K562 (cell line): ENCODE data around the gene IL6R. TPM values are rescaled to one million over a fixed set of nuclear protein-coding genes. Genes with fewer than 3 reads are reported as not detected.
A peak's percentile ranks its signal among the peaks of the same experiment; 100 is the strongest.

Experiments
- ATAC-seq: fragments of 200-7000 bp; cut with Tn5 transposase; 3 replicates; pipeline ENCODE4 v1.9.1; 2020; ENCODE audit warnings: moderate library complexity
- Bru-seq: library from RNA; stranded (reverse); fragments of 400-500 nt; gene quantifications from one replicate; lab custom pipeline; 2021; lab: Mats Ljungman, UMichigan
- BruChase-seq, 2 experiments: library from RNA; stranded (reverse); fragments of 400-500 nt; gene quantifications; one replicate each; lab custom pipeline; 2021; lab: Mats Ljungman, UMichigan
- BruUV-seq: library from RNA; stranded (reverse); fragments of 400-500 nt; replicated peaks from 2 replicates; lab custom pipeline; 2021; lab: Mats Ljungman, UMichigan
- CTCF ChIA-PET: fragments of 300-600 bp; formaldehyde crosslinking; extraction: SDS; loops from one replicate; lab custom pipeline; 2021; ENCODE audit warnings: low intra/inter-chr PET ratio; lab: Yijun Ruan, JAX
- POLR2A ChIA-PET: fragments of 300-600, 350-650 bp; sonication (Branson Sonifier 250); formaldehyde crosslinking; extraction: SDS; loops from one replicate; lab custom pipeline; 2021; ENCODE audit warnings: antibody characterized with exemption, inconsistent platforms; lab: Yijun Ruan, JAX
- DNase-seq, 4 experiments: peaks; one replicate each; pipeline versions ENCODE4 v3.0.0 to v3.0.0-alpha.2; 2011 to 2018; ENCODE audit warnings: low spot score in 3 of 4, mixed read lengths in 3 of 4; ENCODE audit errors: extremely low read depth in 1 of 4
- FAIRE-seq: peaks from 2 replicates; lab custom pipeline; 2011; peaks lifted over from hg19 to GRCh38; lab: Jason Lieb, UNC
- H2AFZ ChIP-seq: 2 replicates; pipeline ENCODE4 v1.6.0; 2011; ENCODE audit warnings: low read depth, low read length, control low read depth, inconsistent platforms
- H3K27ac ChIP-seq: fragments of 200-600 bp; 3 replicates; pipeline ENCODE4 v1.8.0; 2011; ENCODE audit warnings: low read depth, mild to moderate bottlenecking, control low read depth, inconsistent platforms, low read length, moderate library complexity, mixed read lengths; ENCODE audit errors: extremely low read depth
- H3K27me3 ChIP-seq, 2 experiments: fragments of 300-600 bp in 1 of 2; 2 replicates in 1 of 2; 3 replicates in 1 of 2; pipeline versions ENCODE4 v1.6.0 to v1.8.0; 2011; ENCODE audit warnings: inconsistent platforms in 2 of 2, low read length in 2 of 2, mild to moderate bottlenecking in 1 of 2, mixed read lengths in 1 of 2, moderate library complexity in 1 of 2; ENCODE audit not compliant: control insufficient read depth in 2 of 2, insufficient read depth in 2 of 2
- H3K36me3 ChIP-seq: fragments of 300-600 bp; 3 replicates; pipeline ENCODE4 v1.8.0; 2011; ENCODE audit warnings: mild to moderate bottlenecking, low read length, inconsistent platforms; ENCODE audit not compliant: control insufficient read depth, insufficient read depth
- H3K4me1 ChIP-seq, 2 experiments: fragments of 200-600 bp in 1 of 2; replicated peaks in 1 of 2; 2 replicates in 1 of 2; 3 replicates in 1 of 2; pipeline versions ENCODE4 v1.5.1 to v1.8.0; 2011; ENCODE audit warnings: inconsistent platforms in 2 of 2, low read length in 2 of 2, mild to moderate bottlenecking in 1 of 2, mixed read lengths in 1 of 2, moderate library complexity in 1 of 2; ENCODE audit not compliant: control insufficient read depth in 2 of 2, insufficient read depth in 2 of 2
- H3K4me2 ChIP-seq: 2 replicates; pipeline ENCODE4 v1.6.1; 2011; ENCODE audit warnings: low read length, control low read depth, inconsistent platforms, mixed read lengths; ENCODE audit not compliant: insufficient read depth
- H3K4me3 ChIP-seq: fragments of 200-600 bp; sonication (generic), shearing (Covaris generic); 2 replicates; pipeline ENCODE4 v1.5.1; 2016; ENCODE audit warnings: control low read depth, inconsistent platforms
- H3K79me2 ChIP-seq: fragments of 200-600 bp; 3 replicates; pipeline ENCODE4 v1.8.0; 2011; ENCODE audit warnings: low read length, inconsistent platforms; ENCODE audit not compliant: control insufficient read depth, insufficient read depth
- H3K9ac ChIP-seq, 2 experiments: 2 replicates each; pipeline versions ENCODE4 v1.6.0 to v1.6.1; 2011; ENCODE audit warnings: low read depth in 2 of 2, low read length in 2 of 2, control low read depth in 1 of 2, inconsistent platforms in 1 of 2, mild to moderate bottlenecking in 1 of 2, mixed read lengths in 1 of 2; ENCODE audit not compliant: insufficient read depth in 1 of 2
- H3K9me1 ChIP-seq: one replicate; pipeline ENCODE4 v1.6.0; 2011; ENCODE audit warnings: inconsistent platforms, mild to moderate bottlenecking, low read length, moderate library complexity; ENCODE audit not compliant: control insufficient read depth, insufficient read depth
- H3K9me3 ChIP-seq: replicated peaks from 2 replicates; pipeline ENCODE4 v1.5.1; 2011; ENCODE audit warnings: low read depth, low read length, inconsistent platforms; ENCODE audit not compliant: control insufficient read depth, insufficient read depth
- H4K20me1 ChIP-seq: replicated peaks from 2 replicates; pipeline ENCODE4 v1.6.1; 2011; ENCODE audit warnings: low read length, inconsistent platforms, mixed read lengths; ENCODE audit not compliant: control insufficient read depth, insufficient read depth
- ASH1L ChIP-seq: fragments of 450-650 bp; IDR thresholded peaks from 2 replicates; pipeline ENCODE4 v1.6.1; 2018; ENCODE audit warnings: borderline replicate concordance, mild to moderate bottlenecking, low read depth; ENCODE audit not compliant: partially characterized antibody
- CBX1 ChIP-seq: sonication (generic); IDR thresholded peaks from 2 replicates; pipeline ENCODE4 v1.6.1; 2016; ENCODE audit warnings: antibody characterized with exemption, low read depth, mild to moderate bottlenecking
- CXXC5 ChIP-seq: fragments of 250-450 bp; sonication (Bioruptor Pico); IDR thresholded peaks from 2 replicates; pipeline ENCODE4 v1.8.0; 2022; ENCODE audit warnings: inconsistent platforms, mild to moderate bottlenecking, moderate library complexity
- DDX20 ChIP-seq: fragments of 450-650 bp; IDR thresholded peaks from 2 replicates; pipeline ENCODE4 v1.6.1; 2016; ENCODE audit warnings: missing genetic modification characterization, low read depth, mild to moderate bottlenecking, missing compliant biosample characterization, moderate library complexity
- ETS2 ChIP-seq: IDR thresholded peaks from 2 replicates; pipeline ENCODE4 v1.6.1; 2016; ENCODE audit warnings: borderline replicate concordance, missing genetic modification characterization, mild to moderate bottlenecking, moderate library complexity, missing compliant biosample characterization; ENCODE audit not compliant: poor library complexity, severe bottlenecking
- FOXK1 ChIP-seq: sonication (generic); formaldehyde crosslinking; IDR thresholded peaks from 2 replicates; pipeline ENCODE4 v1.8.0; 2022; ENCODE audit warnings: missing genetic modification reagents, mild to moderate bottlenecking, borderline replicate concordance
- GTF2E2 ChIP-seq: fragments of 200-800 bp; sonication (Bioruptor generic); IDR thresholded peaks from 2 replicates; pipeline ENCODE4 v1.6.1; 2016; ENCODE audit warnings: missing genetic modification characterization, missing compliant biosample characterization
- HNRNPK ChIP-seq: fragments of 200-400 bp; formaldehyde crosslinking; IDR thresholded peaks from one replicate; pipeline ENCODE4 v1.6.1; 2018; ENCODE audit warnings: mild to moderate bottlenecking, low read depth, low read length; ENCODE audit not compliant: poor library complexity, severe bottlenecking
- IRF2 ChIP-seq: sonication (generic); formaldehyde crosslinking; IDR thresholded peaks from 2 replicates; pipeline ENCODE4 v1.8.1; 2022; ENCODE audit warnings: mild to moderate bottlenecking, missing genetic modification reagents
- KAT8 ChIP-seq: fragments of 450-650 bp; IDR thresholded peaks from 2 replicates; pipeline ENCODE4 v1.6.1; 2016; ENCODE audit warnings: low read depth, mild to moderate bottlenecking
- MCM2 ChIP-seq: fragments of 450-650 bp; IDR thresholded peaks from 2 replicates; pipeline ENCODE4 v1.6.1; 2017; ENCODE audit warnings: low read depth, mild to moderate bottlenecking
- NR3C1 ChIP-seq: sonication (generic); formaldehyde crosslinking; IDR thresholded peaks from 2 replicates; pipeline ENCODE4 v1.8.1; 2022; ENCODE audit warnings: missing genetic modification reagents
- NUFIP1 ChIP-seq: fragments of 450-650 bp; IDR thresholded peaks from 2 replicates; pipeline ENCODE4 v1.6.1; 2018; ENCODE audit not compliant: partially characterized antibody
- TCF3 ChIP-seq: sonication (generic); formaldehyde crosslinking; IDR thresholded peaks from 2 replicates; pipeline ENCODE4 v1.4.0; 2020; ENCODE audit warnings: mild to moderate bottlenecking, missing genetic modification reagents
- USF1 ChIP-seq: sonication (generic); formaldehyde crosslinking; IDR thresholded peaks from 2 replicates; pipeline ENCODE4 v1.9.0; 2022; ENCODE audit warnings: mild to moderate bottlenecking, missing genetic modification reagents
- XRCC4 ChIP-seq: IDR thresholded peaks from one replicate; pipeline ENCODE4 v1.6.1; 2011; ENCODE audit not compliant: insufficient read depth, insufficient read length; ENCODE audit errors: extremely low read depth
- ZNF12 ChIP-seq: sonication (generic); formaldehyde crosslinking; IDR thresholded peaks from 2 replicates; pipeline ENCODE4 v1.4.0; 2020; ENCODE audit warnings: mild to moderate bottlenecking, missing genetic modification reagents
- ZNF507 ChIP-seq: conservative IDR thresholded peaks from 2 replicates; pipeline ENCODE4 v1.6.1; 2017; ENCODE audit warnings: missing genetic modification characterization, missing compliant biosample characterization
- WGBS: fragments of 100-300 bp; shearing (Covaris generic); methylation state at CpG from one replicate; pipeline ENCODE4 v1.1.6; 2016; ENCODE audit warnings: low coverage, mixed read lengths; ENCODE audit not compliant: insufficient coverage; ENCODE audit errors: missing lambda C conversion rate; 5-methylcytosine and 5-hydroxymethylcytosine counted together
- in situ Hi-C: fragments of 300-500 bp; cut with MboI; formaldehyde crosslinking; loops from 4 replicates; pipeline ENCODE4 v1.15.0; 2018; ENCODE audit warnings: inconsistent platforms, mixed read lengths
- intact Hi-C: fragments of 100-400 bp; cut with micrococcal nuclease; formaldehyde crosslinking; loops from 2 replicates; pipeline ENCODE4 v1.14.2; 2022
- long read RNA-seq, 3 experiments: library from polyadenylated mRNA in 2 of 3; library from RNA in 1 of 3; unstranded in 2 of 3; stranded (forward) in 1 of 3; transcript quantifications; one replicate each; pipeline ENCODE4 v2.0.0, GENCODE V29; 2019 to 2022
- polyA minus RNA-seq, 3 experiments: library from RNA; depleted of rRNA, polyadenylated mRNA; stranded (reverse); fragments of >200 nt; gene quantifications; 2 replicates each; pipeline ENCODE4 v1.2.3, GENCODE V29; 2011
- polyA plus RNA-seq, 8 experiments: library from polyadenylated mRNA; depleted of rRNA in 4 of 8; stranded (reverse) in 5 of 8; unstranded in 3 of 8; fragments of >200 nt; fragmentation: Nextera tagmentation in 2 of 8; fragmentation: Illumina TruSeq in 1 of 8; extraction: Ambion mirVana in 2 of 8; extraction: Trizol in 1 of 8; gene quantifications; 2 replicates each; pipeline versions ENCODE4 v1.2.1 to v1.2.3, GENCODE V29; 2011 to 2014; ENCODE audit warnings: inconsistent platforms in 1 of 8, missing spikeins in 1 of 8
- total RNA-seq, 7 experiments: library from RNA; depleted of rRNA in 6 of 7; stranded (reverse); fragments of >200 nt in 6 of 7; fragmentation: Illumina TruSeq in 2 of 7; extraction: Trizol in 2 of 7; gene quantifications; 2 replicates each; pipeline versions ENCODE4 v1.2.1 to v1.2.3, GENCODE V29; 2011 to 2021; ENCODE audit warnings: low replicate concordance in 1 of 7

The IL6R gene
- total RNA-seq (2011; cell fraction: chromatin; rRNA removed; ENCODE audit: low replicate concordance): 2.6 TPM in 1 of 2 replicates, not detected in the other
- 0.79 and 1.0 TPM in 2 replicates for total RNA-seq (2011; cell fraction: nucleolus; rRNA removed)
- 0.59 and 2.0 TPM in 2 replicates for total RNA-seq (2011; cell fraction: nucleoplasm; rRNA removed)
- total RNA-seq (2014; rRNA removed) (0.05 and 0.37 TPM in 2 replicates), total RNA-seq (2014; rRNA removed; fragmentation: Illumina TruSeq; extraction: Trizol) (0.03 and 0.11 TPM in 2 replicates), total RNA-seq (2015; rRNA removed; fragmentation: Illumina TruSeq; extraction: Trizol) (0.07 and 0.19 TPM in 2 replicates), total RNA-seq (2021) (0.24 and 0.47 TPM in 2 replicates), polyA plus RNA-seq (2011; rRNA removed) (0.25 and 0.83 TPM in 2 replicates), polyA plus RNA-seq (2014; fragmentation: Illumina TruSeq; extraction: Trizol) (0.09 and 0.40 TPM in 2 replicates), polyA plus RNA-seq (2014; fragmentation: Nextera tagmentation; extraction: Ambion mirVana) (not detected), polyA plus RNA-seq (2014; rRNA removed) (0.03 and 1.1 TPM in 2 replicates), polyA minus RNA-seq (2011; rRNA and poly(A)+ RNA removed) (0.25 and 0.42 TPM in 2 replicates), Bru-seq, nascent RNA (percentile 17 among the genes with signal in this experiment), BruChase-seq, experiment 1, labeled RNA remaining after a 2-hour chase (percentile 18 among the genes with signal in this experiment), BruChase-seq, experiment 2, labeled RNA remaining after a 6-hour chase (percentile 17 among the genes with signal in this experiment)
- 0.43 and 0.70 TPM in 2 replicates for polyA plus RNA-seq (2011; cell fraction: cytosol; rRNA removed)
- polyA plus RNA-seq (2011; cell fraction: nucleus; rRNA removed): 0.10 and 0.21 TPM in 2 replicates
- 0.21 and 0.37 TPM in 2 replicates for polyA plus RNA-seq (2012)
- polyA minus RNA-seq (2011; cell fraction: cytosol; rRNA and poly(A)+ RNA removed): not detected in 2 replicates
- polyA minus RNA-seq (2011; cell fraction: nucleus; rRNA and poly(A)+ RNA removed): 0.56 TPM in 1 of 2 replicates, not detected in the other
- long read RNA-seq, experiment 1: 0 reads
- long read RNA-seq, experiment 2: 0 reads
- long read RNA-seq, experiment 3: 0 reads

GRCh38 chr1:154404984-154405746 is at the start of gene IL6R:
TSS of gene IL6R (plus strand) at chr1:154405343. CDS start at chr1:154405630, 287 bp downstream.
- in situ Hi-C loops: no loop called here
- FAIRE-seq (no peak), ATAC-seq (peak; percentile 87), DNase-seq (peak; percentile 55 to 80 (median 71))
- peak within 1 kb of the TSS; percentile 32 for H3K4me3 ChIP-seq
- H3K27me3 ChIP-seq: peaks cover 37 to 53% of the 10 kb centered on the region in 2 experiments
- POLR2A ChIA-PET: interaction anchor here (0.7 kb wide), 2 partner anchors 534 to 641 kb away, joined by 3 read pairs; no protein-coding TSS in a partner anchor
- peak within 1 kb of the TSS; percentile 65 for H2AFZ ChIP-seq
- peak within 1 kb of the TSS; percentile 77 for H3K4me2 ChIP-seq
- intact Hi-C loops: loop anchor here (5.0 kb wide), 2 partner anchors 53 to 62 kb away; no protein-coding TSS in a partner anchor
- BruUV-seq: no TSS peak
- H3K4me1 ChIP-seq: peaks cover 11 to 19% of the 10 kb centered on the region in 2 experiments; a peak in 4 of 5 replicates
- no peak within 1 kb of the TSS; the same call in 2 of the 3 replicates for H3K27ac ChIP-seq
- H4K20me1 ChIP-seq: peaks cover 18% of the 10 kb centered on the region
- H3K9ac ChIP-seq: peak within 1 kb of the TSS in 1 of 2 experiments; percentile 88; a peak in 2 of 4 replicates
- H3K79me2 ChIP-seq: no peaks in the 10 kb centered on the region
- H3K36me3 ChIP-seq: no peaks in the 10 kb centered on the region
- H3K9me1 ChIP-seq: no peaks in the 10 kb centered on the region
- CTCF ChIA-PET: interaction anchor here (0.8 to 2.2 kb wide), 3 partner anchors 56 to 79 kb away, joined by 3 to 6 read pairs (median 3); no protein-coding TSS in a partner anchor
- no peaks in the 10 kb centered on the region for H3K9me3 ChIP-seq
- 5% methylated on average over 40 of the region's 66 CpGs for WGBS
- no peak for TF ChIP-seq FOXK1
- no peak for TF ChIP-seq HNRNPK
- TF ChIP-seq ZNF12 (CRISPR knock-in tag): no peak
- TF ChIP-seq USF1 (CRISPR knock-in tag): no peak
- no peak for TF ChIP-seq NUFIP1
- TF ChIP-seq NR3C1 (CRISPR knock-in tag): no peak
- TF ChIP-seq IRF2: no peak
- TF ChIP-seq DDX20 (tag): no peak
- TF ChIP-seq ZNF507: no peak
- TF ChIP-seq KAT8: no peak
- TF ChIP-seq XRCC4: no peak
- peak; percentile 92 for TF ChIP-seq CXXC5 (CRISPR knock-in tag)
- TF ChIP-seq GTF2E2 (tag): no peak
- TF ChIP-seq MCM2: no peak
- TF ChIP-seq CBX1: no peak
- no peak for TF ChIP-seq TCF3 (CRISPR knock-in tag)
- TF ChIP-seq ETS2 (tag): no peak
- no peak for TF ChIP-seq ASH1L
